HepG2 (cell line): ENCODE data around the gene PLEKHN1. TPM values are rescaled to one million over a fixed set of nuclear protein-coding genes. Genes with fewer than 3 reads are reported as not detected.
A peak's percentile ranks its signal among the peaks of the same experiment; 100 is the strongest.

Experiments used
- E2F5 ChIP-seq: sonication (generic); formaldehyde crosslinking; conservative IDR thresholded peaks from 2 replicates; pipeline ENCODE4 v1.4.0; 2020; ENCODE audit warnings: missing genetic modification reagents
- PPARG ChIP-seq: conservative IDR thresholded peaks from 2 replicates; pipeline ENCODE4 v1.6.1; 2016; ENCODE audit warnings: missing biosample characterization, missing genetic modification reagents
- RBFOX2 ChIP-seq: fragments of 200-400 bp; formaldehyde crosslinking; IDR thresholded peaks from 2 replicates; pipeline ENCODE4 v1.6.1; 2017; ENCODE audit warnings: low read depth, mild to moderate bottlenecking, low read length
- ZFX ChIP-seq: sonication (generic); formaldehyde crosslinking; IDR thresholded peaks from 2 replicates; pipeline ENCODE4 v1.4.0; 2020; ENCODE audit warnings: mild to moderate bottlenecking, low read depth, missing genetic modification reagents, moderate library complexity
- ZHX1 ChIP-seq: sonication (generic); formaldehyde crosslinking; IDR thresholded peaks from 2 replicates; pipeline ENCODE4 v1.8.1; 2022; ENCODE audit warnings: low read depth, mild to moderate bottlenecking, missing genetic modification reagents
- ZNF335 ChIP-seq: sonication (generic); formaldehyde crosslinking; IDR thresholded peaks from 2 replicates; pipeline ENCODE4 v1.4.0; 2020; ENCODE audit warnings: missing genetic modification reagents
- ZNF546 ChIP-seq: sonication (generic); formaldehyde crosslinking; conservative IDR thresholded peaks from 2 replicates; pipeline ENCODE4 v1.8.1; 2023; ENCODE audit warnings: mild to moderate bottlenecking, missing genetic modification reagents
- ZNF616 ChIP-seq: sonication (generic); formaldehyde crosslinking; IDR thresholded peaks from 2 replicates; pipeline ENCODE4 v1.5.0; 2020; ENCODE audit warnings: low read depth, mild to moderate bottlenecking, missing genetic modification reagents
- ZNF687 ChIP-seq: sonication (generic); formaldehyde crosslinking; IDR thresholded peaks from 2 replicates; pipeline ENCODE4 v1.5.1; 2020; ENCODE audit warnings: mild to moderate bottlenecking, missing genetic modification reagents, moderate library complexity
- ZNF850 ChIP-seq: sonication (generic); formaldehyde crosslinking; conservative IDR thresholded peaks from 2 replicates; pipeline ENCODE4 v1.9.0; 2021; ENCODE audit warnings: mild to moderate bottlenecking, missing genetic modification reagents
- polyA plus RNA-seq, 8 experiments: library from polyadenylated mRNA; depleted of rRNA in 3 of 8; stranded (reverse) in 7 of 8; unstranded in 1 of 8; fragments of >200 nt; fragmentation: Illumina TruSeq in 4 of 8; extraction: Trizol in 4 of 8; gene quantifications; 2 replicates each; pipeline versions ENCODE4 v1.2.1 to v1.2.3, GENCODE V29; 2011 to 2016; ENCODE audit warnings: low read depth in 4 of 8, missing spikeins in 1 of 8, mixed read lengths in 1 of 8; ENCODE audit not compliant: insufficient read depth in 1 of 8
- total RNA-seq, 5 experiments: library from RNA; depleted of rRNA; stranded (reverse); fragments of >200 nt; fragmentation: Illumina TruSeq; extraction: Trizol; gene quantifications; 2 replicates each; pipeline ENCODE4 v1.2.3, GENCODE V29; 2016; ENCODE audit warnings: low read depth in 1 of 5
- TF ChIP-seq, protein P1 (sequence below): sonication (generic); formaldehyde crosslinking; IDR thresholded peaks from 2 replicates; pipeline ENCODE4 v1.4.0; 2020; ENCODE audit warnings: missing genetic modification reagents
- TF ChIP-seq, protein P2 (sequence below): sonication (generic); formaldehyde crosslinking; IDR thresholded peaks from 2 replicates; pipeline ENCODE4 v1.4.0; 2020; ENCODE audit warnings: missing genetic modification reagents

The PLEKHN1 gene
- total and polyA plus RNA-seq, 2 of the 13 experiments (the other 11 are each of a cell fraction or from before 2014, with no cell fraction given): 0.42 to 0.58 TPM

DNA sequence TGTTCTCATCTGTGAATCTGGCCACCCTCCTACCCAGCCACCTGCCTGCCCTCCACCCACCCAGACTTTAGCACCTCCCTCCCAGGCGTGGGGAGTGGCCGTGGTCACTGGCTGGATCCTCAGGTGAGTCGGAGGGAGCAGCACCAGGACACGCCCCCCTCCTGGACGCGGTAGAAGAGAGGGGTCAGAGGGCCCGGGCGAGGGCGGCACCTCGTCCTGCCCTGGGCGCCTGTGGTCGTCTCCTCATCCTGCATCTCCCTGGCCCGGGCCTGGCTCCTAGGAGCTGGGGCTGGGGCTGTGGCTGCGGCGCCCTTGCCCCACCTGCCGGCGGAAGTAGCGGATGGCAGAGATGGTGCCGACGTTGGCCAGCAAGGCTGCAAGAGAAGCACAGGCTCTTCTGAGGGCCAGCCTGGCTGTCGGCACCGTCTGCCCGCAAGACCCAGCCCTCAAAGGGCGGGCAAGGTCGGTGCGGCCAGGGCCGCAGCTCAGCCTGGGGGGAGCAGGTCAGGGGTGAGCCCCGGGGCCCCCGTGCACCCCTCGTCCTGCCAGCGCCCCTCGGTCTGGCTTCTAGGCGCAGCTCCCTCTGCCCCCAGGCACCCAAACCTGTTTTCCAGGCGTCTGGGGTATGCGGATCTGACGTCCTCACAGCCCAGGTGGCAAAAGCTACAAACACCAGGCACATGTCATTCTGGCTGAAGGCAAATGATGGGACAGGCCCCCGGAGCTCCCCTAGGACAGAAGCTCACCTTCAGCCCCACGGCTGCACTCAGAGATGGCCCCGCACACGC is 9.8 kb downstream of the PLEKHN1 start (continued):
- TF ChIP-seq, protein P1, sequence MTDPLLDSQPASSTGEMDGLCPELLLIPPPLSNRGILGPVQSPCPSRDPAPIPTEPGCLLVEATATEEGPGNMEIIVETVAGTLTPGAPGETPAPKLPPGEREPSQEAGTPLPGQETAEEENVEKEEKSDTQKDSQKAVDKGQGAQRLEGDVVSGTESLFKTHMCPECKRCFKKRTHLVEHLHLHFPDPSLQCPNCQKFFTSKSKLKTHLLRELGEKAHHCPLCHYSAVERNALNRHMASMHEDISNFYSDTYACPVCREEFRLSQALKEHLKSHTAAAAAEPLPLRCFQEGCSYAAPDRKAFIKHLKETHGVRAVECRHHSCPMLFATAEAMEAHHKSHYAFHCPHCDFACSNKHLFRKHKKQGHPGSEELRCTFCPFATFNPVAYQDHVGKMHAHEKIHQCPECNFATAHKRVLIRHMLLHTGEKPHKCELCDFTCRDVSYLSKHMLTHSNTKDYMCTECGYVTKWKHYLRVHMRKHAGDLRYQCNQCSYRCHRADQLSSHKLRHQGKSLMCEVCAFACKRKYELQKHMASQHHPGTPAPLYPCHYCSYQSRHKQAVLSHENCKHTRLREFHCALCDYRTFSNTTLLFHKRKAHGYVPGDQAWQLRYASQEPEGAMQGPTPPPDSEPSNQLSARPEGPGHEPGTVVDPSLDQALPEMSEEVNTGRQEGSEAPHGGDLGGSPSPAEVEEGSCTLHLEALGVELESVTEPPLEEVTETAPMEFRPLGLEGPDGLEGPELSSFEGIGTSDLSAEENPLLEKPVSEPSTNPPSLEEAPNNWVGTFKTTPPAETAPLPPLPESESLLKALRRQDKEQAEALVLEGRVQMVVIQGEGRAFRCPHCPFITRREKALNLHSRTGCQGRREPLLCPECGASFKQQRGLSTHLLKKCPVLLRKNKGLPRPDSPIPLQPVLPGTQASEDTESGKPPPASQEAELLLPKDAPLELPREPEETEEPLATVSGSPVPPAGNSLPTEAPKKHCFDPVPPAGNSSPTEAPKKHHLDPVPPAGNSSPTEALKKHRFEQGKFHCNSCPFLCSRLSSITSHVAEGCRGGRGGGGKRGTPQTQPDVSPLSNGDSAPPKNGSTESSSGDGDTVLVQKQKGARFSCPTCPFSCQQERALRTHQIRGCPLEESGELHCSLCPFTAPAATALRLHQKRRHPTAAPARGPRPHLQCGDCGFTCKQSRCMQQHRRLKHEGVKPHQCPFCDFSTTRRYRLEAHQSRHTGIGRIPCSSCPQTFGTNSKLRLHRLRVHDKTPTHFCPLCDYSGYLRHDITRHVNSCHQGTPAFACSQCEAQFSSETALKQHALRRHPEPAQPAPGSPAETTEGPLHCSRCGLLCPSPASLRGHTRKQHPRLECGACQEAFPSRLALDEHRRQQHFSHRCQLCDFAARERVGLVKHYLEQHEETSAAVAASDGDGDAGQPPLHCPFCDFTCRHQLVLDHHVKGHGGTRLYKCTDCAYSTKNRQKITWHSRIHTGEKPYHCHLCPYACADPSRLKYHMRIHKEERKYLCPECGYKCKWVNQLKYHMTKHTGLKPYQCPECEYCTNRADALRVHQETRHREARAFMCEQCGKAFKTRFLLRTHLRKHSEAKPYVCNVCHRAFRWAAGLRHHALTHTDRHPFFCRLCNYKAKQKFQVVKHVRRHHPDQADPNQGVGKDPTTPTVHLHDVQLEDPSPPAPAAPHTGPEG (CRISPR knock-in tag): peak; percentile 82
- peak; percentile 75 for TF ChIP-seq ZNF687 (CRISPR knock-in tag)
- TF ChIP-seq RBFOX2: 0 out of 2 replicates have a peak, but pooled peaks have one; percentile 17
- peak; percentile 49; the same call in 1 of the 2 replicates for TF ChIP-seq ZFX (CRISPR knock-in tag)
- TF ChIP-seq E2F5 (CRISPR knock-in tag): no peak
- TF ChIP-seq, protein P2, sequence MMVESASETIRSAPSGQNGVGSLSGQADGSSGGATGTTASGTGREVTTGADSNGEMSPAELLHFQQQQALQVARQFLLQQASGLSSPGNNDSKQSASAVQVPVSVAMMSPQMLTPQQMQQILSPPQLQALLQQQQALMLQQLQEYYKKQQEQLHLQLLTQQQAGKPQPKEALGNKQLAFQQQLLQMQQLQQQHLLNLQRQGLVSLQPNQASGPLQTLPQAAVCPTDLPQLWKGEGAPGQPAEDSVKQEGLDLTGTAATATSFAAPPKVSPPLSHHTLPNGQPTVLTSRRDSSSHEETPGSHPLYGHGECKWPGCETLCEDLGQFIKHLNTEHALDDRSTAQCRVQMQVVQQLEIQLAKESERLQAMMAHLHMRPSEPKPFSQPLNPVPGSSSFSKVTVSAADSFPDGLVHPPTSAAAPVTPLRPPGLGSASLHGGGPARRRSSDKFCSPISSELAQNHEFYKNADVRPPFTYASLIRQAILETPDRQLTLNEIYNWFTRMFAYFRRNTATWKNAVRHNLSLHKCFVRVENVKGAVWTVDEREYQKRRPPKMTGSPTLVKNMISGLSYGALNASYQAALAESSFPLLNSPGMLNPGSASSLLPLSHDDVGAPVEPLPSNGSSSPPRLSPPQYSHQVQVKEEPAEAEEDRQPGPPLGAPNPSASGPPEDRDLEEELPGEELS: no peak
- TF ChIP-seq ZNF616 (CRISPR knock-in tag): no peak
- no peak for TF ChIP-seq PPARG
- no peak for TF ChIP-seq ZNF546 (CRISPR knock-in tag)
- TF ChIP-seq ZNF850 (CRISPR knock-in tag): no peak
- 0 out of 2 replicates have a peak, but pooled peaks have one; percentile 34 for TF ChIP-seq ZNF335 (CRISPR knock-in tag)
- no peak for TF ChIP-seq ZHX1 (CRISPR knock-in tag)
